SU-DHL-6 (cell line): ENCODE measurements around the gene THSD1.

Source experiments
- H2AFZ ChIP-seq: fragments of 200-600 bp; sonication (generic); 2 replicates; pipeline ENCODE4 v1.6.1; 2014; ENCODE audit warnings: low read depth, mild to moderate bottlenecking, moderate library complexity, mixed read lengths, antibody characterized with exemption, low read length; ENCODE audit not compliant: severe bottlenecking
- H3F3A ChIP-seq: fragments of 200-600 bp; shearing (Covaris generic); 2 replicates; pipeline ENCODE4 v1.6.0; 2016; ENCODE audit warnings: antibody characterized with exemption, mild to moderate bottlenecking; ENCODE audit not compliant: insufficient read depth
- H3K27ac ChIP-seq: fragments of 200-600 bp; sonication (generic); 2 replicates; pipeline ENCODE4 v1.5.1; 2016; ENCODE audit warnings: low read depth, mild to moderate bottlenecking, low read length, moderate library complexity, mixed read lengths
- H3K27me3 ChIP-seq: fragments of 200-600 bp; sonication (generic), shearing (Covaris generic); 2 replicates; pipeline ENCODE4 v1.6.0; 2014; ENCODE audit warnings: mild to moderate bottlenecking, low read length
- H3K36me3 ChIP-seq: fragments of 200-600 bp; sonication (generic); 2 replicates; pipeline ENCODE4 v1.6.1; 2014; ENCODE audit warnings: mild to moderate bottlenecking, low read length, mixed read lengths
- H3K4me2 ChIP-seq: fragments of 300-600, 200-600 bp; shearing (Covaris generic), sonication (generic); 2 replicates; pipeline ENCODE4 v1.6.0; 2014; ENCODE audit warnings: low read length, low read depth, mild to moderate bottlenecking; ENCODE audit not compliant: poor library complexity, severe bottlenecking
- H3K4me3 ChIP-seq: fragments of 200-600 bp; sonication (generic); 2 replicates; pipeline ENCODE4 v1.5.1; 2014; ENCODE audit warnings: antibody characterized with exemption, low read length, mild to moderate bottlenecking, mixed read lengths; ENCODE audit not compliant: insufficient read depth, poor library complexity, severe bottlenecking
- H3K79me2 ChIP-seq: fragments of 200-600 bp; sonication (generic); 2 replicates; pipeline ENCODE4 v1.6.1; 2014; ENCODE audit warnings: mild to moderate bottlenecking, low read length, moderate library complexity; ENCODE audit not compliant: insufficient read depth
- H3K9ac ChIP-seq: fragments of 200-600 bp; sonication (generic); 2 replicates; pipeline ENCODE4 v1.7.0; 2014; ENCODE audit warnings: mild to moderate bottlenecking, low read length
- H3K9me2 ChIP-seq: fragments of 200-600 bp; sonication (generic); replicated peaks from 2 replicates; pipeline ENCODE4 v1.6.1; 2014; ENCODE audit warnings: low read length; ENCODE audit not compliant: insufficient read depth
- H3K9me3 ChIP-seq: fragments of 200-600 bp; sonication (generic); 2 replicates; pipeline ENCODE4 v1.6.1; 2014; ENCODE audit warnings: low read length, mixed read lengths; ENCODE audit not compliant: insufficient read depth
- H4K20me1 ChIP-seq: fragments of 200-600 bp; sonication (generic); 2 replicates; pipeline ENCODE4 v1.6.1; 2014; ENCODE audit warnings: low read depth, mild to moderate bottlenecking, antibody characterized with exemption, low read length, moderate library complexity, mixed read lengths
- CTCF ChIP-seq: fragments of 200-600 bp; sonication (generic); IDR thresholded peaks from one replicate; pipeline ENCODE4 v1.5.1; 2017; ENCODE audit warnings: antibody characterized with exemption, mild to moderate bottlenecking, low read length, moderate library complexity; ENCODE audit not compliant: insufficient read depth, poor library complexity, severe bottlenecking
- EZH2phosphoT487 ChIP-seq: fragments of 200-600 bp; sonication (generic), shearing (Covaris generic); conservative IDR thresholded peaks from 2 replicates; pipeline ENCODE4 v1.6.1; 2018; ENCODE audit warnings: mild to moderate bottlenecking, antibody characterized with exemption, low read length, moderate library complexity, mixed read lengths

Gene THSD1

GRCh38 chr13:52399708-52400107 is 6.3 kb downstream of the THSD1 start:
- no peaks in the 10 kb centered on the region for H3K27me3 ChIP-seq
- no peak overlapping the region for H2AFZ ChIP-seq
- H3K36me3 ChIP-seq, result no peaks in the 10 kb centered on the region
- no peaks in the 10 kb centered on the region for H4K20me1 ChIP-seq
- no peak overlapping the region for H3K4me2 ChIP-seq
- no peak overlapping the region for H3K4me3 ChIP-seq
- H3K27ac ChIP-seq, result no peak overlapping the region
- H3K9ac ChIP-seq, result no peak overlapping the region
- TF ChIP-seq EZH2phosphoT487, result no peak
- TF ChIP-seq CTCF, result no peak
- H3K9me2 ChIP-seq, result no peaks in the 10 kb centered on the region
- H3K79me2 ChIP-seq, result no peaks in the 10 kb centered on the region
- H3F3A ChIP-seq, result no peaks in the 10 kb centered on the region
- H3K9me3 ChIP-seq, result no peaks in the 10 kb centered on the region

GRCh38 chr13:52399046-52399445 is 6.9 kb downstream of the THSD1 start:
- H3K79me2 ChIP-seq, result no peaks in the 10 kb centered on the region
- H3K36me3 ChIP-seq, result no peaks in the 10 kb centered on the region

GRCh38 chr13:52395704-52396103 is 10.3 kb downstream of the THSD1 start:
- TF ChIP-seq EZH2phosphoT487, result no peak
- no peak for TF ChIP-seq CTCF
- Histone ChIP-seq H3F3A (no peaks in the 10 kb centered on the region), H2AFZ (no peak overlapping the region), H3K9me2 (no peaks in the 10 kb centered on the region), H3K79me2 (no peaks in the 10 kb centered on the region), H4K20me1 (no peaks in the 10 kb centered on the region), H3K4me2 (no peak overlapping the region), H3K4me3 (no peak overlapping the region), H3K36me3 (no peaks in the 10 kb centered on the region), H3K9ac (no peak overlapping the region), H3K9me3 (no peaks in the 10 kb centered on the region), H3K27ac (no peak overlapping the region), H3K27me3 (no peaks in the 10 kb centered on the region)

More at GRCh38 chr13:52399046-52399445, 6.9 kb downstream of the THSD1 start:
- no peak overlapping the region for H3K27ac ChIP-seq
- no peak overlapping the region for H3K4me3 ChIP-seq
- H3K4me2 ChIP-seq, result no peak overlapping the region
- TF ChIP-seq CTCF (no peak), EZH2phosphoT487 (no peak)
- H3K9ac ChIP-seq, result no peak overlapping the region
- no peak overlapping the region for H2AFZ ChIP-seq
- H3K9me2 ChIP-seq, result no peaks in the 10 kb centered on the region
- H3F3A ChIP-seq, result no peaks in the 10 kb centered on the region
- no peaks in the 10 kb centered on the region for H3K27me3 ChIP-seq
- H4K20me1 ChIP-seq, result no peaks in the 10 kb centered on the region
- no peaks in the 10 kb centered on the region for H3K9me3 ChIP-seq
